H1 (cell line): Measurements from ENCODE around the gene CCDC180. TPM values are rescaled to one million over a fixed set of nuclear protein-coding genes. Genes with fewer than 3 reads are reported as not detected.

Experiments used
- CTCF ChIA-PET: fragments of 300-600 bp; sonication (Branson Sonifier 250); formaldehyde crosslinking; loops from one replicate; lab custom pipeline; 2021; ENCODE audit not compliant: partially characterized antibody; lab: Charles Lee
- POLR2A ChIA-PET: fragments of 300-600 bp; sonication (Branson Sonifier 250); formaldehyde crosslinking; loops from one replicate; lab custom pipeline; 2021; ENCODE audit warnings: inconsistent platforms; ENCODE audit not compliant: partially characterized antibody; lab: Charles Lee
- DNase-seq, 2 experiments: peaks; one replicate each; pipeline versions ENCODE4 v3.0.0 to v3.0.0-alpha.2; 2010 to 2022; ENCODE audit warnings: low spot score in 2 of 2, low read depth in 1 of 2, mixed read lengths in 1 of 2
- FAIRE-seq: peaks from 2 replicates; lab custom pipeline; 2011; peaks lifted over from hg19 to GRCh38; lab: Jason Lieb, UNC
- H2AFZ ChIP-seq: 2 replicates; pipeline ENCODE4 v1.8.1; 2012; ENCODE audit warnings: low read length, inconsistent platforms
- H2AK5ac ChIP-seq: 2 replicates; pipeline ENCODE4 v1.6.1; 2013; ENCODE audit warnings: low read depth, low read length
- H2BK120ac ChIP-seq: replicated peaks from 2 replicates; pipeline ENCODE3; 2013; ENCODE audit warnings: low read depth, low read length, inconsistent platforms
- H2BK12ac ChIP-seq: 2 replicates; pipeline ENCODE4 v1.6.1; 2013; ENCODE audit warnings: low read depth, low read length
- H2BK15ac ChIP-seq: 2 replicates; pipeline ENCODE4 v1.6.1; 2013; ENCODE audit warnings: low read length
- H2BK20ac ChIP-seq: 2 replicates; pipeline ENCODE4 v1.6.1; 2013; ENCODE audit warnings: low read length
- H2BK5ac ChIP-seq: 2 replicates; pipeline ENCODE4 v1.6.1; 2013; ENCODE audit warnings: low read depth, low read length
- H3K14ac ChIP-seq: 2 replicates; pipeline ENCODE4 v1.6.1; 2013; ENCODE audit warnings: inconsistent platforms; ENCODE audit not compliant: insufficient read length
- H3K18ac ChIP-seq: 2 replicates; pipeline ENCODE4 v1.6.1; 2013; ENCODE audit warnings: low read length; ENCODE audit errors: extremely low read depth
- H3K23ac ChIP-seq: 2 replicates; pipeline ENCODE4 v1.6.1; 2013; ENCODE audit warnings: inconsistent platforms; ENCODE audit not compliant: insufficient read length
- H3K23me2 ChIP-seq: 2 replicates; pipeline ENCODE4 v1.6.1; 2013; ENCODE audit warnings: low read depth, low read length
- H3K27ac ChIP-seq: 2 replicates; pipeline ENCODE4 v1.6.1; 2011; ENCODE audit warnings: low read depth, low read length, inconsistent platforms
- H3K27me3 ChIP-seq, 4 experiments: replicated peaks in 1 of 4; 1 replicate in 1 of 4; 2 replicates in 3 of 4; pipeline versions ENCODE4 v1.6.1 to v1.8.1; 2011 to 2013; ENCODE audit warnings: low read length in 3 of 4, mild to moderate bottlenecking in 3 of 4, inconsistent platforms in 2 of 4, mixed read lengths in 2 of 4, moderate library complexity in 1 of 4; ENCODE audit not compliant: control insufficient read depth in 3 of 4, insufficient read depth in 3 of 4; ENCODE audit errors: extremely low read depth in 1 of 4
- H3K36me3 ChIP-seq, 4 experiments: 2 replicates each; pipeline versions ENCODE4 v1.6.1 to v1.8.1; 2011 to 2013; ENCODE audit warnings: mild to moderate bottlenecking in 4 of 4, low read length in 3 of 4, moderate library complexity in 2 of 4, control low read depth in 1 of 4, inconsistent platforms in 1 of 4; ENCODE audit not compliant: insufficient read depth in 4 of 4, control insufficient read depth in 2 of 4
- H3K4ac ChIP-seq: replicated peaks from 2 replicates; pipeline ENCODE3; 2013; ENCODE audit warnings: low read length, low read depth, mixed read lengths, inconsistent platforms; ENCODE audit not compliant: insufficient read length
- H3K4me1 ChIP-seq, 4 experiments: replicated peaks in 1 of 4; 1 replicate in 1 of 4; 2 replicates in 3 of 4; pipeline versions ENCODE4 v1.6.1 to v1.8.1; 2011 to 2013; ENCODE audit warnings: low read length in 3 of 4, inconsistent platforms in 2 of 4, mixed read lengths in 1 of 4; ENCODE audit not compliant: insufficient read depth in 4 of 4, control insufficient read depth in 3 of 4
- H3K4me2 ChIP-seq, 2 experiments: 2 replicates each; pipeline versions ENCODE4 v1.6.1 to v1.8.1; 2011 to 2013; ENCODE audit warnings: low read depth in 2 of 2, low read length in 2 of 2, control low read depth in 1 of 2, inconsistent platforms in 1 of 2, mild to moderate bottlenecking in 1 of 2; ENCODE audit not compliant: insufficient read depth in 1 of 2
- H3K4me3 ChIP-seq, 4 experiments: fragments of 200-600, 300-600 bp in 1 of 4; sonication (generic), shearing (Covaris generic), sonication (Bioruptor Twin) in 1 of 4; 2 replicates each; pipeline versions ENCODE4 v1.5.1 to v1.8.1; 2011 to 2016; ENCODE audit warnings: low read length in 4 of 4, low read depth in 3 of 4, control low read depth in 2 of 4, inconsistent platforms in 2 of 4, mild to moderate bottlenecking in 2 of 4, mixed read lengths in 1 of 4, moderate library complexity in 1 of 4; ENCODE audit not compliant: insufficient read depth in 2 of 4; ENCODE audit errors: extremely low read depth in 1 of 4
- H3K56ac ChIP-seq: replicated peaks from 2 replicates; pipeline ENCODE3; 2013; ENCODE audit warnings: low read depth, mild to moderate bottlenecking, mixed read lengths, low read length, inconsistent platforms; ENCODE audit not compliant: insufficient read length
- H3K79me1 ChIP-seq: 2 replicates; pipeline ENCODE4 v1.6.1; 2013; ENCODE audit warnings: low read depth, low read length, control low read depth
- H3K79me2 ChIP-seq, 2 experiments: 2 replicates each; pipeline versions ENCODE4 v1.6.1 to v1.8.1; 2012 to 2013; ENCODE audit warnings: low read length in 2 of 2, mild to moderate bottlenecking in 2 of 2, inconsistent platforms in 1 of 2; ENCODE audit not compliant: insufficient read depth in 2 of 2, control insufficient read depth in 1 of 2
- H3K9ac ChIP-seq, 4 experiments: replicated peaks in 1 of 4; 1 replicate in 1 of 4; 2 replicates in 3 of 4; pipeline versions ENCODE4 v1.6.1 to v1.8.1; 2011 to 2013; ENCODE audit warnings: low read depth in 3 of 4, low read length in 3 of 4, control low read depth in 2 of 4, mild to moderate bottlenecking in 2 of 4, moderate library complexity in 2 of 4, inconsistent platforms in 1 of 4; ENCODE audit errors: extremely low read depth in 1 of 4
- H3K9me3 ChIP-seq, 2 experiments: 2 replicates each; pipeline versions ENCODE4 v1.6.1 to v1.8.1; 2012 to 2013; ENCODE audit warnings: mild to moderate bottlenecking in 2 of 2, moderate library complexity in 2 of 2, control low read depth in 1 of 2, inconsistent platforms in 1 of 2, low read depth in 1 of 2, low read length in 1 of 2, mixed read lengths in 1 of 2; ENCODE audit not compliant: insufficient read depth in 2 of 2
- H4K20me1 ChIP-seq, 2 experiments: replicated peaks in 1 of 2; 2 replicates each; pipeline versions ENCODE3 to v1.8.1; 2011 to 2013; ENCODE audit warnings: inconsistent platforms in 2 of 2, low read length in 2 of 2, mild to moderate bottlenecking in 1 of 2; ENCODE audit not compliant: insufficient read depth in 2 of 2, control insufficient read depth in 1 of 2
- H4K5ac ChIP-seq: 2 replicates; pipeline ENCODE4 v1.6.1; 2013; ENCODE audit warnings: low read length, low read depth, mixed read lengths, inconsistent platforms; ENCODE audit not compliant: insufficient read length
- H4K8ac ChIP-seq: 2 replicates; pipeline ENCODE4 v1.8.0; 2013; ENCODE audit warnings: mild to moderate bottlenecking, moderate library complexity, low read length, inconsistent platforms; ENCODE audit not compliant: insufficient read depth; ENCODE audit errors: extremely low read depth
- H4K91ac ChIP-seq: replicated peaks from 2 replicates; pipeline ENCODE3; 2013; ENCODE audit warnings: low read length, mixed read lengths, inconsistent platforms; ENCODE audit not compliant: insufficient read length
- CEBPB ChIP-seq: IDR thresholded peaks from 2 replicates; pipeline ENCODE4 v1.6.1; 2012; ENCODE audit warnings: low read depth, low read length
- CTBP2 ChIP-seq: IDR thresholded peaks from 2 replicates; pipeline ENCODE4 v1.7.0; 2011; ENCODE audit warnings: borderline replicate concordance, mild to moderate bottlenecking, moderate library complexity, mixed read lengths, low read length; ENCODE audit not compliant: insufficient read depth, insufficient read length
- EGR1 ChIP-seq: IDR thresholded peaks from 2 replicates; pipeline ENCODE4 v1.6.1; 2011; ENCODE audit warnings: low read depth, low read length, borderline replicate concordance
- GABPA ChIP-seq: IDR thresholded peaks from 2 replicates; pipeline ENCODE4 v1.6.1; 2011; ENCODE audit warnings: mild to moderate bottlenecking, low read length, moderate library complexity, borderline replicate concordance; ENCODE audit not compliant: insufficient read depth
- KDM5A ChIP-seq: fragments of 200-600 bp; IDR thresholded peaks from 2 replicates; pipeline ENCODE4 v1.7.1; 2012; ENCODE audit warnings: mild to moderate bottlenecking, low read length, inconsistent platforms, mixed read lengths
- SP2 ChIP-seq: IDR thresholded peaks from 2 replicates; pipeline ENCODE4 v1.6.1; 2012; ENCODE audit warnings: mild to moderate bottlenecking, low read length, inconsistent platforms
- USF2 ChIP-seq: IDR thresholded peaks from 2 replicates; pipeline ENCODE4 v1.6.1; 2011; ENCODE audit warnings: low read length, improper control_type of control experiment
- WGBS, 2 experiments: shearing (Covaris generic) in 1 of 2; methylation state at CpG; one replicate each; pipeline versions ENCODE4 v1.1.6 to v1.1.7; 2013 to 2015; ENCODE audit warnings: low lambda C conversion rate in 2 of 2, mixed read lengths in 2 of 2, inconsistent platforms in 1 of 2, low coverage in 1 of 2, missing lambda C conversion rate in 1 of 2; ENCODE audit not compliant: insufficient replicate concordance in 2 of 2, insufficient coverage in 1 of 2, insufficient read length in 1 of 2; ENCODE audit errors: extremely low coverage in 1 of 2, missing lambda C conversion rate in 1 of 2; 5-methylcytosine and 5-hydroxymethylcytosine counted together
- polyA plus RNA-seq, 7 experiments: library from polyadenylated mRNA; depleted of rRNA in 3 of 7; stranded (reverse) in 5 of 7; unstranded in 2 of 7; fragments of >200 nt in 5 of 7; fragments of 200-250 nt in 2 of 7; gene quantifications; 1 replicate in 5 of 7; 2 replicates in 1 of 7; 4 replicates in 1 of 7; pipeline versions ENCODE4 v1.2.1 to v1.2.3, GENCODE V29; 2011 to 2013; ENCODE audit warnings: missing spikeins in 2 of 7, mixed read lengths in 2 of 7
- total RNA-seq: library from RNA; stranded (reverse); fragmentation: NEBNext Ultra II Directional; extraction: Animal tissue kit (Norgen Biotek cat#: 25700); gene quantifications from 2 replicates; pipeline ENCODE4 v1.2.1, GENCODE V29; 2021

The CCDC180 gene
- total and polyA plus RNA-seq, 2 of the 8 experiments (the other 6 are each of a cell fraction or from before 2014, with no cell fraction given), result 2.6 to 8.2 TPM

DNA sequence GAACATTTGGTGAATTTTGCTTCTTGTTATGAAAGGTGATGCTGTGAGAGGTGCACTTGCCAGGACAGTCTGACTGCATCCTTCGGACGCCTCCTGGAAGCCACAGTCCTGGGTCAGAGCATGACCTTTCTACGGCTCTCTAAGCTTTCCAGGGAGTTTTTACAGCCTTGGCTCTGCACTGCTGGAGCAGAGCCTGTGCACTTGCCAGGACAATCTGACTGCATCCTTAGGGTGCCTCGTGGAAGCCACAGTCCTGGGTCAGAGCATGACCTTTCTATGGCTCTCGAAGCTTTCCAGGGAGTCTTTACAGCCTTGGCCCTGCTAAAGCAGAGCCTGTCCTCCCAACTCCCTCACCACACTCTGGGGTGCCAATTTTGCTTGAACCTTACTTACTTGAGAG is 49.6 kb downstream of the CCDC180 start:
- Histone ChIP-seq H3K56ac (no peak overlapping the region), H3K9ac (no peak overlapping the region), H3K27me3 (no peaks in the 10 kb centered on the region), H2BK15ac (no peak overlapping the region), H2BK120ac (no peak overlapping the region), H3K14ac (no peak overlapping the region), H4K91ac (no peak overlapping the region), H3K4me1 (no peaks in the 10 kb centered on the region), H4K8ac (no peak overlapping the region), H3K4me2 (no peak overlapping the region), H2BK12ac (no peak overlapping the region), H3K79me1 (no peaks in the 10 kb centered on the region), H4K5ac (no peak overlapping the region), H2BK5ac (no peak overlapping the region), H2AFZ (no peak overlapping the region), H3K36me3 (peaks cover 0 to 5% (median 0%) of the 10 kb centered on the region in 4 experiments; a peak in 1 of 8 replicates), H2AK5ac (no peak overlapping the region), H3K4ac (no peak overlapping the region), H3K27ac (no peak overlapping the region), H3K23me2 (no peaks in the 10 kb centered on the region), H3K23ac (no peak overlapping the region), H2BK20ac (no peak overlapping the region), H4K20me1 (no peaks in the 10 kb centered on the region), H3K4me3 (no peak overlapping the region), H3K79me2 (no peaks in the 10 kb centered on the region), H3K18ac (no peak overlapping the region), H3K9me3 (no peaks in the 10 kb centered on the region)
- DNase-seq (no peak), FAIRE-seq (no peak)
- 85% methylated on average over 5 of the region's 5 CpGs; no CpG with 5 or more reads in 1 of the 2 experiments for WGBS, 2 experiments
- POLR2A ChIA-PET, result no interaction called here
- CTCF ChIA-PET, result interaction anchor here (1.1 to 1.8 kb wide), 4 partner anchors 29 to 57 kb away, joined by 3 to 5 read pairs (median 4); no protein-coding TSS in a partner anchor
- no peak for TF ChIP-seq EGR1
- no peak for TF ChIP-seq CEBPB
- no peak for TF ChIP-seq CTBP2
- TF ChIP-seq USF2, result no peak
- no peak for TF ChIP-seq GABPA
- no peak for TF ChIP-seq SP2
- TF ChIP-seq KDM5A, result no peak
